GM18519 (cell line): ENCODE data around the gene PTPRD.

Experiments used
- ATAC-seq: cut with Tn5 transposase; IDR thresholded peaks from one replicate; pipeline ENCODE4 v1.9.1; 2021; ENCODE audit warnings: mild to moderate bottlenecking, moderate library complexity; ENCODE audit not compliant: unreplicated experiment, low FRiP score

PTPRD gene

DNA sequence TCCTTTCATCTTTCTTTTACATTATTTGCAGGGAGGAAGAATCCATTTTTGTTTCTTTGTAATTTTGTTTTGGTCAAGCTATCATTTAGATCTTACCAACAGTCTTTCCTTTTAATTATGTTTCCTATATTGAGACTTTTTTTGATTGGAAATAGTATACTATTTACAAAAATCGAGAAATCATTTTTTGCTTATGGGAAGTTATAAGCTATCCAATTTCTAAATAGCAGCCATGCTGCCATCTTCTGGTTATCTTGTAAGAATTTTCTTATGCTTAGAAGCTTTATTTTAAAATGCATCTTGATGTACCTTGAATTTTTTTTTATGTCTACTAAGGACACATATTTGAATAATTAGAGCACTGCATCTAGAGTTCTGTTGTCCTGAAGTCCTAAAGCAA is 821.2 kb downstream of the PTPRD start:
- ATAC-seq: no peak

DNA sequence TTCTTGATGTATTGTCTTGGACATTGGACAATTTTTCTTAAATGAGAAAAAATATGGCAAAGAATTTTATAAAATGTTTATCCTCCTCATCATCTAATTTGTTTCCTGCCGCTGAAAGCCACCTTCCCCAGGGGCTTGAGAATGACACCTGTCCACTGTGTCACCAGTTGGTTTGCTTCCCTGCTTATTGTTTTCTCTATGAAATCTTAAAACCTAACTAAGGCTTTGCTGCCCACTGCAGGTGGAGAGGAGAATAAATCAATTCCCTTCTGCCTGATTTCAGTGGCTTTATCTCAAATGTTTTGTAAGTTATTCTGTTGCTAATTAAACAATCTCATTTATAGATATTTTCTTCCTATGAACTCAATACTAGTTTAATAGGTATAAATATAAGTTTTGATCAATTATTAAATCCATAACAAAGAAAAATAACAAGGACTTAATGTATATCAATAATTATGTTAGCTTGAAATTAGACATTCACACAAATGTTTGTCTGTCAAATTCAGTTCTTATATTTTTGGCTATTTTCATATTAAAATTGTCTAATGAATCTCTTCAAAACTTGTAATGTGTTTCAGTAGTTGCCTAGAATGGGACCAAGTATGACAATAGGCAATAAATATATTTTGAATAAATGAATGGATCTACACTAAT is 822.5 kb downstream of the PTPRD start:
- peak; percentile 61 for ATAC-seq

DNA sequence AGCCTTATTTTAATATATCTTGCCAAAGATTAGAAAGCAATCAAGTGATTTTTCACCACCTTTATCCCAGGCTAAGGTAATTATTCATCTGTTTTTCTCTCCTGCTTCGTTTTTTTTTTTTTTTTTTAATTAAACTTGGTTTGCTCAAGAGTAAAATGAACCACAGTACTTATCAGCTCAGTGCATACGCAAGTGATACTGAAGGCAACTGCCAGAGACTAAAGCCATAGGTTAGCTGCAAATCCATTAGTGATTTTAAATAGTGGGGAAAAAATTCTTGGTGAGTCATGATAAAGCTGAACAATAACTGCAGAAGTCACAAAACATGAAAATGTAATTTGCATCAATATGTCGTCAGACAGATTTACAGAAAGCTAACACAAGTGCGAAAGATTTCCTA is 829.1 kb downstream of the PTPRD start:
- ATAC-seq: no peak

- no peak for ATAC-seq
Observed at GRCh38 chr9:9783211-9783610, 829.6 kb downstream of the PTPRD start.

GRCh38 chr9:9778293-9778692 is 834.5 kb downstream of the PTPRD start:
- no peak for ATAC-seq

GRCh38 chr9:9774471-9774870 is 838.3 kb downstream of the PTPRD start:
- no peak for ATAC-seq

- no peak for ATAC-seq
Observed at GRCh38 chr9:9771314-9771713, 841.5 kb downstream of the PTPRD start.

DNA sequence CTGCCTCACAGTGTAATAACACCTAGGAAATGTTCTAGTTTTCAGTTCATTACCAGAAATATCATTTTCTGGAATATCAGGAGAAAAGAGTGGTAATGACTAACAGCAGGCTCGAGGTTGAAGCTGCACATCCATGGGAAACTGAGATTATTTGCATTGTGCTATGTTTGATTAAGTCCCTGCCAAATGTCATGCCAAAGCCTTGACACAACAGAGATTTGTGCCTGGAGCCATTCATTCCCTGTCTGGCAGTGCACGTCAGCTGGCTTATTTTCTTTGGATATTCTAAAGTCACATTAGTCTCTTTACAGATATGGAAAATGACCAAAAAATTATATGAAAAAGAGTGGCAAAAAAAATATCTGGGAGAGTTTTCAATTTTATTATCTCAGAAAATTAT is 848.0 kb downstream of the PTPRD start:
- no peak for ATAC-seq

DNA sequence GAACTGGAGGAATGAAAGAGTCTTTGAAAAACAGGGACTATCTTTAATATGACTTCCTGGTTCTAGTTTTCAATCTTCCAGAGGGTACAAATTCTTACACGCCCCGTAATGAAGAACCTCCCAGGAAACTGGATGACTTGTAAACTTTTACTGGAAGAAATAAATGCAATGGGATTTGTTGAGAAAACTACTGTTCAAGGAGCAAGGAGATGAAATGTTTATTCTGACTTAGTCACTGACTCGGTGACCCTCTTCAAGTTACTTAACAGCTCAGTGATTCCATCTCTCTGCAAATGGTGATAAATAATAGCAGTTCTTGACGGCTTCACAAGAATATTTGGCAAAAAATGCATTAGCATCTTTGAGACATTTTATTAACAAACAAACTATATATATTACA is 858.6 kb downstream of the PTPRD start:
- no peak for ATAC-seq

GRCh38 chr9:9753266-9753665 is 859.5 kb downstream of the PTPRD start:
- ATAC-seq: no peak

DNA sequence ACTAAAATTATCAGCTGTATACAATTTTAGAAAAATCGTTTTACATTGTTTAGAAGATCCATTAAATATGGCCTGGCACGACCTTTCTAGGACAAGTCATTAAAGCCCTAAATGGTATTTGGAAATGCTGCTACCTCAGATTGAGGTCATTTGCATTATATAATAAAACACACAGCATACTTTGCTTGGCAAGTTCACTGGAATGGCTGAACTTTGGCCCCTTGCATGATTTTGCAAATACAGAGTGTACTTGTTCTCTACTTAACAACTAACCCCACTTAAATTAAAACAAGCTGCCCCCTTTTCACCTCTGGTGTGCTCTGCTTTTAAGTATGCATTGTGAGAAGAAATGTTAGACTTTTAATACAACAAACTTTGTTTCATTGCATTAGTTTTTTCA is 860.1 kb downstream of the PTPRD start:
- ATAC-seq: no peak

DNA sequence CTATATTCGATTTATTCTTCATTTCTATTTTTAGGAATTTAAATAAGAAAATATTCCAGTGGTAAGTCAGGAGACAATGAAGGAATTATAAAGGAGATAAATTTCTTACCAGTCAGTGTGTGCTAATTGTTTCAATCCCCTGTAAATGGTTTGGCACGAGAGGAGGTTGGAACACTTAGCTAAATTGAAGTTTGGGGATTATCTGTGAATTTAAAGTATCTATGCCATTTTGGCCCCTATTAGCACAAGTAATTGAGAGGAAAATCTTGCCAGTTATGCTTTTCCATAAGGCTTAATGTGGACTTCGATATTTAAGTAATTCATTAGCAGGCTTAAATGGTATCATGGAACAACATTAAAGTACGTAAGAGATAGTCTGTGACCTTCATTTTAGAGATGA is 860.8 kb downstream of the PTPRD start:
- ATAC-seq: no peak

DNA sequence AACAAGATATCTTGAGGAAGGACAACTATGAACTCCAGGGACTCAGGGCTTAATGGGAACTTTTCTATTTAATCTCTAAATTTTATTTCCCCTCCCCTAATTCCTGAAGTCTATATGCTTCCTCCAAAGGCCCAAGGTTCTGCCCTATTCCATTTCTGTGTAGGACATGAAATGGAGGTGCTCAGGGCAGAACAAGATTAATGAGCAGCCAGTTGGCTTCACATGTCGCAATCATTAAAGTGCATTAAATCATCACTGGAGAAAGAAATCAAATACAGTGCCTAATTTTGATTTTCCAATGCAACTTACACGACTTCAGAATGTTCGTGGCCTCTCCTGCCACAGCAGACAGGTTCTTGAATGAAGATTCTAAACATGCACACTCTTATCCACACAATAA is 862.1 kb downstream of the PTPRD start:
- no peak for ATAC-seq

- no peak for ATAC-seq
Observed at GRCh38 chr9:9749591-9749990, 863.2 kb downstream of the PTPRD start.

GRCh38 chr9:9747787-9748186 is 865.0 kb downstream of the PTPRD start:
- ATAC-seq: no peak

GRCh38 chr9:9746826-9747225 is 866.0 kb downstream of the PTPRD start:
- ATAC-seq: no peak

GRCh38 chr9:9743822-9744221 is 869.0 kb downstream of the PTPRD start:
- no peak for ATAC-seq

- ATAC-seq: no peak
Observed at GRCh38 chr9:9730174-9730573, 882.6 kb downstream of the PTPRD start.

GRCh38 chr9:9729082-9729481 is 883.7 kb downstream of the PTPRD start:
- no peak for ATAC-seq

DNA sequence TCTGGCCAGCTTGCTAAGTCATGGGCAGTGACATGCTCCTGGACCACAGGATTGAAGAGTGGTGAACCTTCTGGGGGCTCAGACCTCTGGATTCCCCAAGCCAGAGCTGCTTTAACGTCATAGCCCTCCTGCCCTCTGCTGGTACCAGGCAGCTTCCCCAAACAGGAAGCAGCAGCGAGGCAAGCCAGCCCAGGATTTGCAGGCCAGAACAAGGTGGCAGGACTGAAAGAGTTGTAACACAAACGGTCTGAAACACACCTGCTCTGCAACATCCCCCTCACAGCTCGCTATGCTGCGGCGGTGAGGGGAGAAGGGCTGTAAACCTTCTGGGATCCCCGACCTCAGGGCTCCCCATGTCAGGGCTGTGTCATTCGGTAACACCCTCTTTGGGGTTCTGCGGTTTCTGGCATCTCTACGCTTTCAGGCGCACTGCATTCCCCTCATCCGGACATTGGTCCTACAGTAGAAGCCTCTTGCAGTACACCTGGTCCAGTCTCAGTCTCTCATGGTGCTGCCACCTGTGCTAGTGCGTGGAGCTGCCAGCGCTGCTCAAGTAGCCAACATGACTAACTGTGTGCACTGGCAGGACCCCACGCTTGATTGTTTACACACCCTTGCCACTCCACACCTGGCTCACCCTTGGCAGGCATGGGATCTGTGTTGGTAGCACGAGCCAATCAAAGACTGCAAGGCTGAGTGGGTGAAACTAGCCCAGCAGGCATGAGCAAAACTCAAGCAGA is 893.3 kb downstream of the PTPRD start:
- no peak for ATAC-seq

DNA sequence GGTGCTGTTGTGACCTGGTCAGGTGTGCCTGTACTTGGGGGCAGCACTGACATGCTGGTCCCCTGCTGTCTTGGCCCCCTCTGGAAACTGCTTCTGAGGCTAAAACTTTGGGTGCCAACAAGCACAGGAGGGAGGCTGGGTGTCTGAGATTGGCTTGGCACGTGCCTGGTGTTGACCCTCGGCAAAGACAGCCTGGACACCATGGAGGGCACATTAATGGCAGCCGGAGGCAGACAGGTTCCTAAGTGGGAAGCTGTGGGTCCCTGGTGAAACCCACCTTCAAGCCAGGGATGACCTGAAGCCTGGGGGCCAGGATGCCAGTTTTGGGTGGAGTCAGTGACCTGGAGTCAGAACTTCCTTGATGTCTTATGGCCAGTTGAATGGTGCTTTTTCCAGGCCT is 894.1 kb downstream of the PTPRD start:
- no peak for ATAC-seq

- no peak for ATAC-seq
Observed at GRCh38 chr9:9679433-9679832, 933.4 kb downstream of the PTPRD start.
